SU-DHL-6 (cell line): ENCODE measurements around the gene DMGDH.

Source experiments
- H2AFZ ChIP-seq: fragments of 200-600 bp; sonication (generic); 2 replicates; pipeline ENCODE4 v1.6.1; 2014; ENCODE audit warnings: low read depth, mild to moderate bottlenecking, moderate library complexity, mixed read lengths, antibody characterized with exemption, low read length; ENCODE audit not compliant: severe bottlenecking
- H3F3A ChIP-seq: fragments of 200-600 bp; shearing (Covaris generic); 2 replicates; pipeline ENCODE4 v1.6.0; 2016; ENCODE audit warnings: antibody characterized with exemption, mild to moderate bottlenecking; ENCODE audit not compliant: insufficient read depth
- H3K27ac ChIP-seq: fragments of 200-600 bp; sonication (generic); 2 replicates; pipeline ENCODE4 v1.5.1; 2016; ENCODE audit warnings: low read depth, mild to moderate bottlenecking, low read length, moderate library complexity, mixed read lengths
- H3K27me3 ChIP-seq: fragments of 200-600 bp; sonication (generic), shearing (Covaris generic); 2 replicates; pipeline ENCODE4 v1.6.0; 2014; ENCODE audit warnings: mild to moderate bottlenecking, low read length
- H3K36me3 ChIP-seq: fragments of 200-600 bp; sonication (generic); 2 replicates; pipeline ENCODE4 v1.6.1; 2014; ENCODE audit warnings: mild to moderate bottlenecking, low read length, mixed read lengths
- H3K4me2 ChIP-seq: fragments of 300-600, 200-600 bp; shearing (Covaris generic), sonication (generic); 2 replicates; pipeline ENCODE4 v1.6.0; 2014; ENCODE audit warnings: low read length, low read depth, mild to moderate bottlenecking; ENCODE audit not compliant: poor library complexity, severe bottlenecking
- H3K4me3 ChIP-seq: fragments of 200-600 bp; sonication (generic); 2 replicates; pipeline ENCODE4 v1.5.1; 2014; ENCODE audit warnings: antibody characterized with exemption, low read length, mild to moderate bottlenecking, mixed read lengths; ENCODE audit not compliant: insufficient read depth, poor library complexity, severe bottlenecking
- H3K79me2 ChIP-seq: fragments of 200-600 bp; sonication (generic); 2 replicates; pipeline ENCODE4 v1.6.1; 2014; ENCODE audit warnings: mild to moderate bottlenecking, low read length, moderate library complexity; ENCODE audit not compliant: insufficient read depth
- H3K9ac ChIP-seq: fragments of 200-600 bp; sonication (generic); 2 replicates; pipeline ENCODE4 v1.7.0; 2014; ENCODE audit warnings: mild to moderate bottlenecking, low read length
- H3K9me2 ChIP-seq: fragments of 200-600 bp; sonication (generic); replicated peaks from 2 replicates; pipeline ENCODE4 v1.6.1; 2014; ENCODE audit warnings: low read length; ENCODE audit not compliant: insufficient read depth
- H3K9me3 ChIP-seq: fragments of 200-600 bp; sonication (generic); 2 replicates; pipeline ENCODE4 v1.6.1; 2014; ENCODE audit warnings: low read length, mixed read lengths; ENCODE audit not compliant: insufficient read depth
- H4K20me1 ChIP-seq: fragments of 200-600 bp; sonication (generic); 2 replicates; pipeline ENCODE4 v1.6.1; 2014; ENCODE audit warnings: low read depth, mild to moderate bottlenecking, antibody characterized with exemption, low read length, moderate library complexity, mixed read lengths
- CTCF ChIP-seq: fragments of 200-600 bp; sonication (generic); IDR thresholded peaks from one replicate; pipeline ENCODE4 v1.5.1; 2017; ENCODE audit warnings: antibody characterized with exemption, mild to moderate bottlenecking, low read length, moderate library complexity; ENCODE audit not compliant: insufficient read depth, poor library complexity, severe bottlenecking
- EZH2phosphoT487 ChIP-seq: fragments of 200-600 bp; sonication (generic), shearing (Covaris generic); conservative IDR thresholded peaks from 2 replicates; pipeline ENCODE4 v1.6.1; 2018; ENCODE audit warnings: mild to moderate bottlenecking, antibody characterized with exemption, low read length, moderate library complexity, mixed read lengths

DMGDH gene

GRCh38 chr5:78992146-78992545, 77.3 kb downstream of the DMGDH start:
- Histone ChIP-seq H3K9me2 (no peaks in the 10 kb centered on the region), H3K4me2 (no peak overlapping the region), H3K4me3 (no peak overlapping the region), H3K79me2 (no peaks in the 10 kb centered on the region), H3K27me3 (no peaks in the 10 kb centered on the region), H3F3A (no peaks in the 10 kb centered on the region), H3K36me3 (no peaks in the 10 kb centered on the region), H3K9ac (no peak overlapping the region), H3K27ac (no peak overlapping the region), H2AFZ (no peak overlapping the region), H4K20me1 (no peaks in the 10 kb centered on the region), H3K9me3 (no peaks in the 10 kb centered on the region)
- TF ChIP-seq EZH2phosphoT487 (no peak), CTCF (no peak)

- no peaks in the 10 kb centered on the region for H3K9me3 ChIP-seq
- no peak overlapping the region for H2AFZ ChIP-seq
- H3F3A ChIP-seq = peaks cover 16% of the 10 kb centered on the region; the same call in 1 of the 2 replicates
- no peaks in the 10 kb centered on the region for H4K20me1 ChIP-seq
- no peak overlapping the region for H3K4me2 ChIP-seq
- no peak overlapping the region for H3K4me3 ChIP-seq
- H3K9me2 ChIP-seq = no peaks in the 10 kb centered on the region
- no peak overlapping the region for H3K9ac ChIP-seq
- TF ChIP-seq CTCF (no peak), EZH2phosphoT487 (no peak)
- no peaks in the 10 kb centered on the region for H3K36me3 ChIP-seq
- H3K27ac ChIP-seq = no peak overlapping the region
- H3K27me3 ChIP-seq = no peaks in the 10 kb centered on the region
- H3K79me2 ChIP-seq = no peaks in the 10 kb centered on the region
Measured at GRCh38 chr5:78989080-78989479, 80.4 kb downstream of the DMGDH start.

DNA sequence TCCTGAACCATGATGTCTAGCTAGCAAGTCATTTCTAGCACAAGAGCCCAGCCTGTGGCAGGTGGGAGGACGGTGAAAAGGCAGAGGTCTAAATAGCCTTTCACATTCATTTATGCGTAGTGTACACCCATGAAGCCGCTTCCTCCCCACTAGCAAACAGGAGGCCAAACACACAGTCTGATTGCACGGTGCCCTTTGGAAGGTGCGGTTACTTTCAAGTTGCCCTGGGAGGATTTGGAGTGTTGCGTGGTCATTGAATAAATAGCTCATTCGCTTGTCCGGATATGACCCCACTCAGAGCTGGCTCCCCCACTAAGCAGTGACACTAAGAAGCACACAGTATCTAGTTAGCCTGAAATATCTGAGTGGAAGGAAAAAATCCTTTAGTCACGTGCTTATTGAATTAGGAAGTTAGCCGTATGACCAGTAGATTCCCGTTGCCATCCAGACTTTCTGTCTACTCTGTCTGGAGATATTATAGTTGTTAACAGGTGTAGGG, 83.7 kb downstream of the DMGDH start:
- Histone ChIP-seq H3K79me2 (no peaks in the 10 kb centered on the region), H3K36me3 (no peaks in the 10 kb centered on the region), H3K9me2 (no peaks in the 10 kb centered on the region), H4K20me1 (no peaks in the 10 kb centered on the region), H3K27ac (peak overlapping the region; percentile 84), H3K27me3 (no peaks in the 10 kb centered on the region), H3F3A (peaks cover 23% of the 10 kb centered on the region), H2AFZ (peak overlapping the region; percentile 81), H3K9me3 (no peaks in the 10 kb centered on the region), H3K4me3 (peak overlapping the region; percentile 56), H3K4me2 (peak overlapping the region; percentile 84), H3K9ac (peak overlapping the region; percentile 79)
- TF ChIP-seq CTCF = no peak
- 0 out of 2 replicates have a peak, but pooled peaks have one; percentile 36 for TF ChIP-seq EZH2phosphoT487
